HCT116 (cell line): ENCODE results near the gene ZSCAN21. TPM values are rescaled to one million over a fixed set of nuclear protein-coding genes. Genes with fewer than 3 reads are reported as not detected.

Experiments
- ATAC-seq: fragments of 200-7000 bp; cut with Tn5 transposase; 2 replicates; pipeline ENCODE4 v1.9.1; 2020; ENCODE audit warnings: mild to moderate bottlenecking, moderate library complexity
- BruUV-seq: library from RNA; stranded (reverse); fragments of 400-500 nt; replicated peaks from 2 replicates; lab custom pipeline; 2021; lab: Mats Ljungman, UMichigan
- CTCF ChIA-PET: fragments of 300-600 bp; sonication (Branson Sonifier 250); formaldehyde crosslinking; loops from one replicate; lab custom pipeline; 2021; ENCODE audit warnings: antibody characterized with exemption; lab: Charles Lee
- POLR2A ChIA-PET: fragments of 300-600, 350-600 bp; sonication (Branson Sonifier 250); formaldehyde crosslinking; loops from one replicate; lab custom pipeline; 2021; ENCODE audit warnings: antibody characterized with exemption; lab: Charles Lee
- RAD21 ChIA-PET, 2 experiments: fragments of 300-600 bp; sonication (Branson Sonifier 250); formaldehyde crosslinking; loops; one replicate each; lab custom pipeline; 2023; ENCODE audit warnings: low total read pairs in 2 of 2; ENCODE audit not compliant: uncharacterized antibody in 2 of 2, unreplicated experiment in 2 of 2, low non-redundant PET in 1 of 2; lab: Charles Lee
- DNase-seq: peaks from one replicate; pipeline ENCODE4 v3.0.0-alpha.2; 2010; ENCODE audit warnings: low read depth, low spot score
- H2AFZ ChIP-seq: fragments of 200-600 bp; shearing (Covaris generic), sonication (generic); 2 replicates; pipeline ENCODE4 v1.6.1; 2017; ENCODE audit warnings: low read depth, mixed run types, mixed read lengths, antibody characterized with exemption, low read length; ENCODE audit not compliant: poor library complexity, severe bottlenecking
- H3K27ac ChIP-seq: 2 replicates; pipeline ENCODE4 v1.5.1; 2012; ENCODE audit warnings: low read depth, low read length
- H3K27me3 ChIP-seq: fragments of 200-600 bp; sonication (generic); 2 replicates; pipeline ENCODE4 v1.6.1; 2016; ENCODE audit warnings: mixed run types, low read length, mixed read lengths; ENCODE audit not compliant: insufficient read depth
- H3K36me3 ChIP-seq, 2 experiments: fragments of 200-500 bp in 1 of 2; fragments of 200-600 bp in 1 of 2; sonication (Bioruptor generic) in 1 of 2; sonication (generic) in 1 of 2; 2 replicates each; pipeline versions ENCODE4 v1.5.1 to v1.6.1; 2014 to 2016; ENCODE audit warnings: low read length in 2 of 2, inconsistent platforms in 1 of 2, mixed read lengths in 1 of 2, mixed run types in 1 of 2; ENCODE audit not compliant: insufficient read depth in 2 of 2, control insufficient read depth in 1 of 2
- H3K4me1 ChIP-seq, 2 experiments: fragments of 200-600 bp in 1 of 2; sonication (generic) in 1 of 2; 2 replicates each; pipeline versions ENCODE4 v1.5.1 to v1.6.1; 2012 to 2017; ENCODE audit warnings: low read length in 2 of 2, inconsistent platforms in 1 of 2, mild to moderate bottlenecking in 1 of 2, mixed read lengths in 1 of 2, mixed run types in 1 of 2, moderate library complexity in 1 of 2; ENCODE audit not compliant: insufficient read depth in 2 of 2, control insufficient read depth in 1 of 2
- H3K4me2 ChIP-seq: fragments of 200-600 bp; sonication (generic); 2 replicates; pipeline ENCODE4 v1.6.1; 2017; ENCODE audit warnings: mixed run types, low read length, mixed read lengths
- H3K4me3 ChIP-seq, 2 experiments: fragments of 200-600 bp in 1 of 2; sonication (generic) in 1 of 2; replicated peaks in 1 of 2; 2 replicates each; pipeline ENCODE4 v1.5.1; 2011 to 2016; ENCODE audit warnings: low read length in 2 of 2, control low read depth in 1 of 2, low read depth in 1 of 2, mild to moderate bottlenecking in 1 of 2, mixed read lengths in 1 of 2, mixed run types in 1 of 2
- H3K79me2 ChIP-seq: fragments of 200-600 bp; sonication (generic); 2 replicates; pipeline ENCODE4 v1.6.1; 2017; ENCODE audit warnings: mild to moderate bottlenecking, mixed run types, low read length, moderate library complexity, mixed read lengths; ENCODE audit not compliant: insufficient read depth
- H3K9ac ChIP-seq: fragments of 200-600 bp; sonication (generic); 2 replicates; pipeline ENCODE4 v1.6.1; 2016; ENCODE audit warnings: low read length, mixed read lengths
- H3K9me2 ChIP-seq: fragments of 200-600 bp; sonication (generic), shearing (Covaris generic); 2 replicates; pipeline ENCODE4 v1.6.1; 2017; ENCODE audit warnings: mixed run types, mild to moderate bottlenecking, moderate library complexity; ENCODE audit not compliant: insufficient read depth
- H3K9me3 ChIP-seq, 2 experiments: fragments of 200-500 bp in 1 of 2; fragments of 200-600 bp in 1 of 2; sonication (Bioruptor generic) in 1 of 2; sonication (generic) in 1 of 2; 2 replicates each; pipeline ENCODE4 v1.6.1; 2014 to 2017; ENCODE audit warnings: low read length in 2 of 2, mixed read lengths in 2 of 2, inconsistent platforms in 1 of 2, low read depth in 1 of 2, mild to moderate bottlenecking in 1 of 2, mixed run types in 1 of 2, moderate library complexity in 1 of 2; ENCODE audit not compliant: control insufficient read depth in 1 of 2, insufficient read depth in 1 of 2
- H4K20me1 ChIP-seq: fragments of 200-600 bp; sonication (generic), shearing (Covaris generic); 2 replicates; pipeline ENCODE4 v1.6.1; 2017; ENCODE audit warnings: mixed run types, mild to moderate bottlenecking, moderate library complexity; ENCODE audit not compliant: insufficient read depth
- EGR1 ChIP-seq: IDR thresholded peaks from 2 replicates; pipeline ENCODE4 v1.6.1; 2012; ENCODE audit warnings: low read depth
- ELF1 ChIP-seq: IDR thresholded peaks from 2 replicates; pipeline ENCODE4 v1.6.1; 2012; ENCODE audit warnings: low read depth, borderline replicate concordance
- EZH2 ChIP-seq: fragments of 200-600 bp; sonication (generic); IDR thresholded peaks from 2 replicates; pipeline ENCODE4 v1.6.1; 2017; ENCODE audit warnings: antibody characterized with exemption, mixed run types
- EZH2phosphoT487 ChIP-seq: fragments of 200-600 bp; IDR thresholded peaks from 2 replicates; pipeline ENCODE4 v1.6.1; 2018; ENCODE audit warnings: antibody characterized with exemption, borderline replicate concordance
- POLR2AphosphoS5 ChIP-seq: IDR thresholded peaks from 2 replicates; pipeline ENCODE4 v1.6.1; 2011; ENCODE audit warnings: mild to moderate bottlenecking, low read depth, low read length, moderate library complexity
- RAD21 ChIP-seq: IDR thresholded peaks from 2 replicates; pipeline ENCODE4 v1.6.1; 2012; ENCODE audit warnings: low read depth, mild to moderate bottlenecking
- SRF ChIP-seq: IDR thresholded peaks from 2 replicates; pipeline ENCODE4 v1.6.1; 2012; ENCODE audit warnings: low read depth
- YY1 ChIP-seq: IDR thresholded peaks from 2 replicates; pipeline ENCODE4 v1.6.1; 2011; ENCODE audit warnings: low read length, low read depth, moderate library complexity, mild to moderate bottlenecking; ENCODE audit not compliant: insufficient replicate concordance; ENCODE audit errors: extremely low read depth
- ZFX ChIP-seq: fragments of 450-650 bp; IDR thresholded peaks from 2 replicates; pipeline ENCODE4 v1.6.1; 2017
- ZNF274 ChIP-seq: fragments of 200-500 bp; sonication (Bioruptor generic); IDR thresholded peaks from 2 replicates; pipeline ENCODE4 v1.6.1; 2014; ENCODE audit warnings: mild to moderate bottlenecking, low read depth, low read length, inconsistent platforms
- intact Hi-C: fragments of 100-400 bp; cut with micrococcal nuclease; formaldehyde crosslinking; loops from 2 replicates; pipeline ENCODE4 v1.10.0; 2022
- total RNA-seq: library from RNA; stranded (reverse); gene quantifications from one replicate; pipeline ENCODE4 v1.2.1, GENCODE V29; 2021; ENCODE audit not compliant: unreplicated experiment
- TF ChIP-seq, protein P1 (sequence below): IDR thresholded peaks from 2 replicates; pipeline ENCODE4 v1.6.1; 2011; ENCODE audit warnings: mild to moderate bottlenecking, low read length, moderate library complexity; ENCODE audit not compliant: insufficient replicate concordance; ENCODE audit errors: extremely low read depth
- TF ChIP-seq, protein P2 (sequence below): IDR thresholded peaks from 2 replicates; pipeline ENCODE4 v1.6.1; 2012

Gene ZSCAN21
- total RNA-seq, 1 experiment from 2014 or later, result 10.3 TPM

DNA sequence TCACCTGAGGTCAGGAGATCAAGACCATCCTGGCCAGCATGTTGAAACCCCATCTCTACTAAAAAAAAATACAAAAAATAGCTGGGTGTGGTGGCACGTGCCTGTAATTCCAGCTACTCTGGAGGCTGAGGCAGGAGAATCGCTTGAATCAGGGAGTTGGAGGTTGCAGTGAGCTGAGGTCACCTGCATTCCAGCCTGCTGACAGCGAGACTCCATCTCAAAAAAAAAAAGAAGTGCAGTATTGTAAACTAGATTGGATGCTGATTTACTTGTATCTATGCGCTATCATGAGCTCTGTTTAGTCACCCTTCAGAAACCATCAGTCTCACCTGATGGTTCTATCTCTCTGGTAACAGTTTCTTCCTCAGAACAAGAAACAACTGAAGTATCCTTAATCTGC is 13.8 kb downstream of the ZSCAN21 start:
- H3K4me1 ChIP-seq, result no peaks in the 10 kb centered on the region
- H3K4me2 ChIP-seq, result no peak overlapping the region
- no peak overlapping the region for H3K27ac ChIP-seq
- DNase-seq, result no peak
- ChIA-PET CTCF (interaction anchor here (1.3 kb wide), 1 partner anchor 69 kb away, joined by 4 read pairs; no protein-coding TSS in a partner anchor), POLR2A (interaction anchor here (1.1 kb wide), 1 partner anchor 48 kb away, joined by 3 read pairs; the partner anchor contains the start of gene ZKSCAN1)
- no peak for ATAC-seq
- peaks cover 5 to 8% of the 10 kb centered on the region in 2 experiments; a peak in 3 of 4 replicates for H3K36me3 ChIP-seq
- no TSS peak for BruUV-seq
- no peak overlapping the region for H3K9ac ChIP-seq
- H3K27me3 ChIP-seq, result no peaks in the 10 kb centered on the region
- H3K9me3 ChIP-seq, result no peaks in the 10 kb centered on the region
- no peaks in the 10 kb centered on the region for H3K79me2 ChIP-seq
- H2AFZ ChIP-seq, result no peak overlapping the region
- no peaks in the 10 kb centered on the region for H3K9me2 ChIP-seq
- TF ChIP-seq, protein P1, sequence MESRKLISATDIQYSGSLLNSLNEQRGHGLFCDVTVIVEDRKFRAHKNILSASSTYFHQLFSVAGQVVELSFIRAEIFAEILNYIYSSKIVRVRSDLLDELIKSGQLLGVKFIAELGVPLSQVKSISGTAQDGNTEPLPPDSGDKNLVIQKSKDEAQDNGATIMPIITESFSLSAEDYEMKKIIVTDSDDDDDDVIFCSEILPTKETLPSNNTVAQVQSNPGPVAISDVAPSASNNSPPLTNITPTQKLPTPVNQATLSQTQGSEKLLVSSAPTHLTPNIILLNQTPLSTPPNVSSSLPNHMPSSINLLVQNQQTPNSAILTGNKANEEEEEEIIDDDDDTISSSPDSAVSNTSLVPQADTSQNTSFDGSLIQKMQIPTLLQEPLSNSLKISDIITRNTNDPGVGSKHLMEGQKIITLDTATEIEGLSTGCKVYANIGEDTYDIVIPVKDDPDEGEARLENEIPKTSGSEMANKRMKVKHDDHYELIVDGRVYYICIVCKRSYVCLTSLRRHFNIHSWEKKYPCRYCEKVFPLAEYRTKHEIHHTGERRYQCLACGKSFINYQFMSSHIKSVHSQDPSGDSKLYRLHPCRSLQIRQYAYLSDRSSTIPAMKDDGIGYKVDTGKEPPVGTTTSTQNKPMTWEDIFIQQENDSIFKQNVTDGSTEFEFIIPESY, result no peak
- no peak for TF ChIP-seq POLR2AphosphoS5
- TF ChIP-seq ELF1, result no peak
- no peak for TF ChIP-seq YY1
- no peak for TF ChIP-seq SRF
- no peak for TF ChIP-seq ZNF274
- no peak for TF ChIP-seq ZFX
- TF ChIP-seq EZH2phosphoT487, result no peak
- TF ChIP-seq EZH2, result no peak
- TF ChIP-seq, protein P2, sequence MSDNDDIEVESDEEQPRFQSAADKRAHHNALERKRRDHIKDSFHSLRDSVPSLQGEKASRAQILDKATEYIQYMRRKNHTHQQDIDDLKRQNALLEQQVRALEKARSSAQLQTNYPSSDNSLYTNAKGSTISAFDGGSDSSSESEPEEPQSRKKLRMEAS, result no peak
- TF ChIP-seq RAD21, result no peak
- TF ChIP-seq EGR1, result no peak
- TF ChIP-seq, all 23 proteins: peak for 0
- Histone ChIP-seq H3K4me3 (no peak overlapping the region), H4K20me1 (no peaks in the 10 kb centered on the region)
- RAD21 ChIA-PET, result no interaction called here
- intact Hi-C loops, result no loop called here
